GM23338 (cell line): ENCODE data around the gene INO80B.

Experiments used
- CTCF ChIP-seq, 2 experiments: fragments of 200-600 bp in 1 of 2; sonication (generic) in 1 of 2; conservative IDR thresholded peaks; 2 replicates each; pipeline versions ENCODE4 v1.5.1 to v1.6.1; 2016 to 2017; ENCODE audit warnings: antibody characterized with exemption in 2 of 2, low read depth in 2 of 2, mild to moderate bottlenecking in 2 of 2, moderate library complexity in 1 of 2
- ETS1 ChIP-seq: IDR thresholded peaks from 2 replicates; pipeline ENCODE4 v1.6.1; 2016; ENCODE audit warnings: antibody characterized with exemption
- POLR2AphosphoS5 ChIP-seq: IDR thresholded peaks from 2 replicates; pipeline ENCODE4 v1.6.1; 2016; ENCODE audit warnings: antibody characterized with exemption, low read depth
- REST ChIP-seq: IDR thresholded peaks from one replicate; pipeline ENCODE4 v1.6.1; 2018; ENCODE audit warnings: antibody characterized with exemption; ENCODE audit not compliant: unreplicated experiment

- TF ChIP-seq CTCF (conservative IDR thresholded peaks at IDR 0.05; ENCODE audit: low read depth in 2 of 2) (no peak), REST (no peak), ETS1 (no peak), POLR2AphosphoS5 (no peak; the same call in 1 of the 2 replicates)
Observed at GRCh38 chr2:74428675-74429074, 26.2 kb upstream of the INO80B start.
